ENCODE data around the gene TCP10L.
"Not testable (repeated sequence)": the region's sequence is repeated elsewhere in the genome, so short reads cannot be mapped to it uniquely, and the experiment has no call there.

TCP10L gene

GRCh38 chr21:32533611-32534010 lies 51.7 kb downstream of the TCP10L start:
- no peaks in the 10 kb centered on the region for H3K36me3 Mint-ChIP-seq

GRCh38 chr21:32533053-32533452 lies 52.3 kb downstream of the TCP10L start:
- Mint-ChIP-seq H3K27ac (no peak overlapping the region), H3K36me3 (no peaks in the 10 kb centered on the region), H3K4me3 (no peak overlapping the region), H3K27me3 (peaks cover 5% of the 10 kb centered on the region), H3K4me1 (peaks cover 12% of the 10 kb centered on the region), H3K9me3 (no peaks in the 10 kb centered on the region)
- CTCF ChIA-PET: no interaction called here
- DNase-seq: no peak

More at GRCh38 chr21:32533611-32534010, 51.7 kb downstream of the TCP10L start:
- Mint-ChIP-seq H3K4me3 (no peak overlapping the region), H3K27me3 (peaks cover 5% of the 10 kb centered on the region), H3K4me1 (peaks cover 15% of the 10 kb centered on the region), H3K9me3 (no peaks in the 10 kb centered on the region), H3K27ac (no peak overlapping the region)
- CTCF ChIA-PET: no interaction called here
- DNase-seq: no peak

- Mint-ChIP-seq H3K9me3 (no peaks in the 10 kb centered on the region), H3K4me1 (peaks cover 12% of the 10 kb centered on the region), H3K4me3 (no peak overlapping the region), H3K27ac (no peak overlapping the region), H3K36me3 (no peaks in the 10 kb centered on the region), H3K27me3 (peaks cover 5% of the 10 kb centered on the region)
- CTCF ChIA-PET: no interaction called here
- DNase-seq: no peak
Measured at GRCh38 chr21:32532636-32533035, 52.7 kb downstream of the TCP10L start.

- CTCF ChIA-PET, H3K36me3 Mint-ChIP-seq, H3K27ac Mint-ChIP-seq, H3K9me3 Mint-ChIP-seq, DNase-seq, H3K4me1 Mint-ChIP-seq, H3K4me3 Mint-ChIP-seq, H3K27me3 Mint-ChIP-seq: not testable (repeated sequence)
Measured at GRCh38 chr21:32531561-32531960, 53.8 kb downstream of the TCP10L start.

GRCh38 chr21:32530809-32531208 lies 54.5 kb downstream of the TCP10L start:
- CTCF ChIA-PET, DNase-seq, H3K9me3 Mint-ChIP-seq, H3K27me3 Mint-ChIP-seq, H3K27ac Mint-ChIP-seq, H3K4me3 Mint-ChIP-seq, H3K4me1 Mint-ChIP-seq, H3K36me3 Mint-ChIP-seq: not testable (repeated sequence)

- CTCF ChIA-PET: no interaction called here
- H3K4me1 Mint-ChIP-seq: no peaks in the 10 kb centered on the region
- no peaks in the 10 kb centered on the region for H3K9me3 Mint-ChIP-seq
- no peak for DNase-seq
- H3K36me3 Mint-ChIP-seq: no peaks in the 10 kb centered on the region
- H3K4me3 Mint-ChIP-seq: no peak overlapping the region
- H3K27ac Mint-ChIP-seq: no peak overlapping the region
- peaks cover 4% of the 10 kb centered on the region for H3K27me3 Mint-ChIP-seq
Measured at GRCh38 chr21:32529679-32530078, 55.6 kb downstream of the TCP10L start.

- Mint-ChIP-seq H3K27ac (no peak overlapping the region), H3K9me3 (no peaks in the 10 kb centered on the region), H3K36me3 (no peaks in the 10 kb centered on the region), H3K4me1 (no peaks in the 10 kb centered on the region), H3K27me3 (peaks cover 4% of the 10 kb centered on the region), H3K4me3 (no peak overlapping the region)
- no peak for DNase-seq
- CTCF ChIA-PET: no interaction called here
Measured at GRCh38 chr21:32525282-32525681, 60.0 kb downstream of the TCP10L start.

GRCh38 chr21:32523988-32524719 lies 61.2 kb downstream of the TCP10L start:
- Mint-ChIP-seq H3K36me3 (no peaks in the 10 kb centered on the region), H3K27ac (no peak overlapping the region), H3K4me3 (no peak overlapping the region), H3K9me3 (no peaks in the 10 kb centered on the region), H3K4me1 (no peaks in the 10 kb centered on the region), H3K27me3 (peaks cover 4% of the 10 kb centered on the region)
- CTCF ChIA-PET: no interaction called here
- DNase-seq: no peak

All from activated naive CD4-positive, alpha-beta T cell treated with anti-CD3 and anti-CD28 coated beads, Interleukin-2, amount 10 ng/mL, durations not matched to agents 7 days and 5 days (primary cell).